DMS79 treated with DMSO at 0.1 percent for 48 hours (cell line): ENCODE measurements around the gene TMEM270.
"Not testable (repeated sequence)": the region's sequence is repeated elsewhere in the genome, so short reads cannot be mapped to it uniquely, and the experiment has no call there.

ENCODE experiments used
- DNase-seq: peaks from one replicate; lab custom pipeline; 2025; lab: John Stamatoyannopoulos, UW

The TMEM270 gene

DNA sequence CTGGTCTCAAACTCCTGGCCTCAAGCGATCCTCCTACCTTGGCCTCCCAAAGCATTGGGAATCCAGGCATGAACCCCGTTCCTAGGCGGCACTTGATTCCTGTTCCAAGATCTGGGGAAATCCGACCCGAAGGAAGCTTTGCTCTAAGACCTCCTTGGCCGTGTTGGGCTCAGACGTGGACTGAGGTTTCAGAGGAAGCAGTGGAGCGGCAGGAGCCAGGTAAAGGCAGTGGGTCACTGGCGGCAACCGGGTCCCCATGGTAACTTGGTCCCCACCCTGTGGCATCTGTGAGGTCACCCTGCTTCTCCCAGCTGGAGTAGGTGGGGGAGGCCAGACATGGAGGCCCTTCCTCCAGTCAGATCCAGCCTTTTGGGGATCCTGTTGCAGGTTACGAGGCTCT lies at the start of gene TMEM270:
Gene TMEM270 (plus strand): TSS at position 301 of the 400 bp plus-strand sequence. CDS start 36 bp downstream, at position 337.
- no peak for DNase-seq

DNA sequence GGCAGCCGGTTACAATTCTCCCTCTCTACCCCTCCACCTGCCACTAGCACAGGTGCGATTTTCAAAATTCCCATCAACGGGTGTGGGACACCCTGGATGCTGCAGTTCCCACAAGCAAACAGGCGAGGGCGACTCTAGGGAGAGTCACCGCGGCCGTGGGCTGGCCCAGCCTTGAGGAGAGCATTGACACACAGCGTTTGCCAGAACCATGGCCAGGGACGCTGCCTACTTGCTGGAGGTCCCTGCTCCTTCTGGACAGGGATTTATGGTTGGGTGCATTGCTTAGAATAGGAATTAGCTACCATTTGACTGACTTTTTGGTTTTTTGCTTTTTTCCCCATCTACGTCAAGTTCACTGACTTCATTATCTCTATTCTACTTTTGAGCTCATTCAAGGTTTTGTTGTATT lies 49.2 kb upstream of the TMEM270 start:
- no peak for DNase-seq

DNA sequence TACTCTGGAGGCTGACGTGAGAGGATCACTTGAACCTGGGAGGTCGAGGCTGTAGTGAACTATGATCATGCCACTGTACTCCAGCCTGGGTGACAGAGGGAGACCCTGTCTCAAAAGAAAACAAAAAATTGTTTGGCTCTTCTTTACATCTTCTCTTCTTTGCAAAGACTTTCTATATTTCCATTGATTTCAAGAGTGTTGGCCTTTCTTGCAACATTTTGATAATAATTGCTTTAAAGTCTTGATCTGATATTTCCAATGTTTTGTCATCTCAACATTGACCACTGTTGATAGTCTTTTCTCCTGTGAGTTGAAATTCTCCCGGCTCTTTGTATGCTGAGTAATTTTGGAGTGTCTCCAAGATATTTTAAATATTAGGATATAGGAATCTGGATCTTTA lies 48.0 kb upstream of the TMEM270 start:
- DNase-seq, result no peak

DNA sequence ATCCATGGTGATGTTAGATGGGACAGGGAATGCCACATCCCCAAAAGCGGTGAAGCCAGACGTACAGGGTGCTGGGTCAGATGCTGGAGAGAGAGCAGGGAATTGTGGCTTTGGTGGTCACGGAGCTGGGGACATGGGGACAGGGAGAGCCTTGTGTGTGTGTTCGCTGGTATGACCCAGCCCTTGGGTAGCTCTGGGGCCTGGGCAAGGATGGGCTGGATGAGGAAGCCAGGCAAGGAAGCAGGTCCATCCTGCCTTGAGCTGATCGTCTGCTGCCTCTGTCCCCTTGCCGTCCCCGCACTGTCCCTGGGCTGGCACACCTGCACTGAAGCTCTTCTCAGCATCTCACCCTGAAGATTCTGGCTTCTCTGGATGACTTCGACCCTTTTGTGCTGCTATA lies 45.5 kb upstream of the TMEM270 start:
- DNase-seq, result no peak

DNA sequence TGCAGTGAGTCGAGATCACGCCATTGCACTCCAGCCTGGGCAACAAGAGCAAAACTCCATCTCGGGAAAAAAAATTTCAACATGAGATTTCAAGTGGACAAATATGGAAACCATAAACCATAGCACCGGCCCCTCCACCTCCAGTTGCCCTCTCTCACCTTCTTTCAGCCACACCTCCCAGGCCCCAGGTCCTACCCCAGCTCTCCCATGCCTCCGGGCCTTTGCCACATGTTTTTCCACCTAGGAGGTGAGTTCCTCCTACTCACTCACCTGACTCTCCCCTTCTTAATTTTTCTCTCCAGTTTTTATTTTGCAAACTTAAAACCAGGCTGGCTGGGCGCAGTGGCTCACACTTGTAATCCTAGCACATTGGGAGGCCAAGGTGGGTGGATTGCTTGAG lies 43.8 kb upstream of the TMEM270 start:
- DNase-seq, result no peak

DNA sequence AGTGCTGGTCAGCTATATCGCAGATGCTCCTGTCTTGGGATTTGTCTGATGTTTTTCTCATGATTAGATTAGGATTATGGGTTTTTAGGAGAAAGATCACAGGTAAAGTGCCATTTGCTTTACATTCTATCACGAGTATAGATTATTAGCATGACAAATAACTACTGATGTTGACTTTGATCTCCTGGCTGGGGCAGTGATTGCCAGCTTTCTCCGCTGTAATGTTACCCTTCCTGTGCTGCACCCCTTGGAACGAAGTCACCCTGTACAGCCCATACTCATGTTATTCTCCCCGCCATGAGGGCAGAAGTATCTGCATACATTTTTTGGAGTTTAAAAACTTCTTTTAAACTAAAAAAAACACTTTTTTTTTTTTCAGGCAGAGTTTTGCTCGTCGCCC lies 40.9 kb upstream of the TMEM270 start:
- no peak for DNase-seq

DNA sequence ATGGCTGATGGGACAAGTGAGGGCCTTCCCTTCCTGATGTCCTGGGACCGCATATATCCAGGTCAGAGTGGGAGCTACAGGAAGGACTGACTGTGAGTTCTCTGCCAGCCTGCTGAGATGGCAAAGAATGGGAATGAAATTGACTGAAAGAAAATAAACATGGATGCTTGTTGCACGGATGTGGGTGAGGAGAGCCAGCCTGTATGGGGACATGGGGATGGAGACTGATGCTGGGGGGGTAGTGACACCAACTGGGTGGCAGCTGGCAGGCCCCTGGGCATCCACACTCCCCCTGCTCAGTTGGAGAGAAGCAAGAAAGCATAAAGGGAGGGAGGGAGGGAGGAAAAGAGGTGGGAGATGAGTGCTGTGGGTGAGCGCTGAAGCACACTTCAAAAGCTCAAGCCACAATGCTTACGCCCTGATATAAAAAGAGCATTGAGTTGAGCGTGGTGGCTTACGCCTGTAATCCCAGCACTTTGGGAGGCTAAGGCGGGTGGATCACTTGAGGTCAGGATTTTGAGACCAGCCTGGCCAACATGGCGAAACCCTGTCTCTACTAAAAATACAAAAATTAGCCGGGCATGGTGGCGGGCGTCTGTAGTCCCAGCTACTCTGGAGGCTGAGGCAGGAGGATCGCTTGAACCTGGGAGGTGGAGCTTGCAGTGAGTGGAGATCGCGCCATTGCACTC lies 39.2 kb upstream of the TMEM270 start:
- not testable (repeated sequence) for DNase-seq

DNA sequence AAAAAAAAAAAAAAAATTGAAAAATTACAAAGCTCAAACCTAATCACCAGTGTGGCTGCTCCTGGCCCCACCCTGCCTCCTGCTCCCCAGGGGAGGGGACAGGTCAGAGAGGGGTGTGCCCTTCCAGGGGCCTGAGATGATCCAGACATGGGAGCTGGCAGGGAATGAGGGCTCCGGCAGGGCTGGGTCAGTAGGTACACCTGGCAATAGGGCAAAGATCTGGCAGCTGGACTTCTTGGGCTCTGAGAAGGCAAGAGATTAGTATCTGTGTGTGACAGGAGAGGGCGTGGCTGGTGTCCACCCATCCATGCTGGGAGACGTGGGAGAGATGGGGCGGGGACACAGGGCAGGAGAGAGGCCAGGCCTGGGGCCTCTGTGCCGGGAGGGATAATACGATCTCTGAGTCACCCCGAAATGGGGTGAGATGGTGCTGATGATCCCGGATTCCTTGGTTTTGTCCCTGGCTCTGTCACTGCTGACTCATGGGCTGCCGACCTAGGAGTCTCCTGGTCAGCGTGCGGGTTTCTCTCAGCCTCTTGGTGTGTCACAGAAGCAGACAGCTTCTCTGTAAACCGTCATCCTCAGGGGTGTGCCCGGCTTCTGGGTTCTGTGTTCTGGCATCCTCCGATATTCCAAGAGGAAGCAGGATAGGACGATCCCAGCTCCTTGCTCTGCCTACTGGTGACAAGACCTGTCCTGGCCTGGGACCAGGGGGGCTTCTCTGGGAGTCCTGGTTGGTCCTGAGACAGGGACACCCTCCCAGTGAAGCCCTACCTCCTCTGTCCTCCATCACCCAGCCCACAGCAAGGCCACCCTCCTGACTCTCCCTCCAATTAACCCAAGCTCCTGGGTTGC lies 38.4 kb upstream of the TMEM270 start:
- DNase-seq, result no peak

- no peak for DNase-seq
These were observed 37.7 kb upstream of the TMEM270 start for GRCh38 chr7:73823257-73823656.

DNA sequence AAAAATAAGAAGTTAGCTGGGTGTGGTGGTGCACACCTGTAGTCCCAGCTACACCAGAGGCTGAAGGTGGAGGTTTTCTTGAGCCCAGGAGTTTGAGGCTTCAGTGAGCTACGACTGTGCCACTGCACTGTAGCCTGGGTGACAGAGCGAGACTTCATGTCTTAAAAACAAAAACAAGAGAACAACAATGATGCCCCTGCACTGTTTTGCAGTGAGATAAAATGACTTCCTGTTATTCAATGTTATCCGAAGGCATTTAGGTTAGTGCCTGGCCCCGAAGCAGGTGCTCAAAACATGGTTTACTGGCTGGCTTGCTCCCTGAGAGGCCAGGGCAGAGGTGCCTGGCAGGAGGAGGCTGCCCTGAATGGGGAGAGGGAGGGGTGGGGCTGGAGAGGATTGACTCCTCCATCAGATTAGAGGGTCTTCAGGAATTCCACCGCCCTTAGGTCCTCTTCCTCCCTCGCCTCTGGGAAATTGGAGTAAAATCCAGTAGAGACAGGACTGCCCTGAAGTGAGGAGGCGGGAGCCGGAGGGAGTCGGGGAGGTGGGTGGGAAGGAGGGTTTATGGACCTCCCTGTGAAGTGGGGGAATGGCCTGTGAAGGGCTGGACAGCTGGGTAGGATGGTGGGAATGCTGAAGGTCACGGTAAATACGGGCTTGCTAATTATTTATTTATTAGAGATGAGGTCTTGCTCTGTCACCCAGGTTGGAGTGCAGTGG lies 36.9 kb upstream of the TMEM270 start:
- no peak for DNase-seq

- DNase-seq, result no peak
These were observed 36.0 kb upstream of the TMEM270 start for GRCh38 chr7:73824986-73825385.

DNA sequence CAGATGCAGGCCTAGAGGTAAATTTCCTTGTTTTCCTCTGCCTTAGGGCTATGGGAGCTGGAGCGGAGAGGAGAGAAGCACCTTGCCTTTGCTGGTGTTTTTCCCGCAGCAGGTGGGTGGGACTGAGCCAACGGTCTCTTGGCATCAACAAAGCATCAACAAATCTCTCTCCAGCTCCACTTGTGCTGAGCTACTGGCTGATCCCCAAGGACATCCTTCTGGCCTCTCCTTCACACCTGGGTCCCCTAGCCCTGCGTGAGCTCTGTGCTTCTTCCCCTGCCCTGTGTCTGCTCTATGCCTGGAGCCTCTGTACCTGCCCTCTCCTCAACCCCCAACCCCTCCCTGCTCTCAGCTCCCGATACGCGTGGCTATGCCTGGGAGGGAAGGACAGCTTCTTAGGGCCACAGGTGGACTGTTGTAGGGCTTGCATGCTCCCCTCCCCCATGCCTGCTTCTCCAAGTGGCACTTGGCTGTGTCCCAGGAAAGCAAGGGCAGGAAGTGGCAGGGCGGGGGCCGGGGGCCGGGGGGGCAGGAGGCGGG lies 33.3 kb upstream of the TMEM270 start:
- DNase-seq, result peak; percentile 99

DNA sequence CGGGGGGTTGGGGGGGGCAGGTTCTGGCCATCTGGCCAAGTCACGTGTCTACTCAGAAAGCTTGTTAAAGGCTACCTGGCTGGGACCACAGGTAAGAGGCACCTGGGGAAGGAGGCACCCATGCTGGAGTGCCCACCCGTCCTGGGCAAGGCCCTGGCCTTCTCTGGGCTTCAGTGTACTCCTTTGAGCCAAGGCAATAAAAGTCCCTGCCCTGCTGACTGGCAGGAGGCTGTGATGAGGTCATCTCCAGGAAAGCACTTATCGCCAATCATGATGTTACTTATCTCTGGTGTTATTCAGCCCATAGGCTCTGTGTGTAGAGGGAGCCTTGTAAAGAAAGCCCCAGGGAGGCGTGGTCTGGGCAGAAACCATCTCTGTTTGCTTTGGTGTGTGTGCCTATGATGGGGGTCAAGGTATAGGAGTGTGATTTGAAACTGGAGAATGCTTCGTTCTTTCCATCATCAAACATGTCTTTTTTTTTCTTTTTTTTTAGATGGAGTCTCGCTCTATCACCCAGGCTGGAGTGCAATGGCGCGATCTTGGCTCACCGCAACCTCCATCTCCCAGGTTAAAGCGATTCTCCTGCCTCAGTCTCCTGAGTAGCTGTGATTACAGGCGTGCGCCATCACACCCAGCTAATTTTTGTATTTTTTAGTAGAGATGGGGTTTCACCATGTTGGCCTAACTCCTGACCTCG lies 32.7 kb upstream of the TMEM270 start:
- peak; percentile 97 for DNase-seq

GRCh38 chr7:73828972-73829371 lies 32.0 kb upstream of the TMEM270 start:
- DNase-seq, result no peak

DNA sequence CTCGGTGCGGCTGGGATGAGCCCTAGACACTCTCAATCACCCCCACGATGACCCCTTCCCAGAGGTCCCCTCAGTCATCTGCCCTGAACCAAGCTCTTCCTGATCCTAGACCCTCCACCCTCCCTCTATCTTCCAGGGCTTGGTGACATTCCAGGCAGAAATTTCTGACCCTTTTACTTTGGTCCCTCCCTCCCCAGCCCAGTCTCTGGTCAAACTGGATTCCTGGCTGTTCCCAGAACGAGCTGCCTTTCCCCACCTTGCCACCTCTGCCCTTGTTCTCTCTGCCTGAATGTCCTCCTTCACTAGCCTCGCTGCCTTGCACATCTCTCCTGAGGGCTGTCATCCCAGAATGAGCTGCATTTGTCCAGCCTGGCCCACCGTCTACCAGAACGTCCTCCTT lies 31.5 kb upstream of the TMEM270 start:
- no peak for DNase-seq

- DNase-seq, result no peak
These were observed 30.9 kb upstream of the TMEM270 start for GRCh38 chr7:73829921-73830680.

DNA sequence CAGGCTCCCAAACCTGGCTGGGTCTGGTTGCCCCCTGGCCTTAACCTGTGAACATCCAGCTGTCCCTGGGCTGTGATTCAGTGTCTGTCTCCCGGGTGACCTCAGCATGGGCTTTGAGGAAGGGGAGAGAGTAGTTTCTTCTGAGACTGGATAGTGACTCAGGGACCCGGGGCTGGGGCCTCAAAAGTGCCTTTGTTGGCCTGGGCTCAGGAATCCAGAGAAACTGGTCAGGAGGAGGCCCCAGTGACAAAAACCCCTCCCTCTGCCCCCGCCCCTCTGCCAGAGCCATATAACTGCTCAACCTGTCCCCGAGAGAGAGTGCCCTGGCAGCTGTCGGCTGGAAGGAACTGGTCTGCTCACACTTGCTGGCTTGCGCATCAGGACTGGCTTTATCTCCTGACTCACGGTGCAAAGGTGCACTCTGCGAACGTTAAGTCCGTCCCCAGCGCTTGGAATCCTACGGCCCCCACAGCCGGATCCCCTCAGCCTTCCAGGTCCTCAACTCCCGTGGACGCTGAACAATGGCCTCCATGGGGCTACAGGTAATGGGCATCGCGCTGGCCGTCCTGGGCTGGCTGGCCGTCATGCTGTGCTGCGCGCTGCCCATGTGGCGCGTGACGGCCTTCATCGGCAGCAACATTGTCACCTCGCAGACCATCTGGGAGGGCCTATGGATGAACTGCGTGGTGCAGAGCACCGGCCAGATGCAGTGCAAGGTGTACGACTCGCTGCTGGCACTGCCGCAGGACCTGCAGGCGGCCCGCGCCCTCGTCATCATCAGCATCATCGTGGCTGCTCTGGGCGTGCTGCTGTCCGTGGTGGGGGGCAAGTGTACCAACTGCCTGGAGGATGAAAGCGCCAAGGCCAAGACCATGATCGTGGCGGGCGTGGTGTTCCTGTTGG lies 30.0 kb upstream of the TMEM270 start, which contains the start of gene CLDN4:
Gene CLDN4 (plus strand): TSS at position 316 of the 903 bp plus-strand sequence. CDS start 206 bp downstream, at position 522.
- peak; percentile 90 for DNase-seq

DNA sequence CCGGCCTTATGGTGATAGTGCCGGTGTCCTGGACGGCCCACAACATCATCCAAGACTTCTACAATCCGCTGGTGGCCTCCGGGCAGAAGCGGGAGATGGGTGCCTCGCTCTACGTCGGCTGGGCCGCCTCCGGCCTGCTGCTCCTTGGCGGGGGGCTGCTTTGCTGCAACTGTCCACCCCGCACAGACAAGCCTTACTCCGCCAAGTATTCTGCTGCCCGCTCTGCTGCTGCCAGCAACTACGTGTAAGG lies 29.4 kb upstream of the TMEM270 start:
- no peak for DNase-seq

- peak; percentile 92 for DNase-seq
These were observed 28.9 kb upstream of the TMEM270 start for GRCh38 chr7:73831834-73832651.
